DND-41 (cell line): ENCODE measurements around the gene HS3ST3B1.

Experiments
- ATAC-seq: fragments of 200-7000 bp; cut with Tn5 transposase; 3 replicates; pipeline ENCODE4 v1.9.1; 2021; ENCODE audit warnings: low read depth; ENCODE audit not compliant: insufficient read depth
- DNase-seq: peaks from one replicate; pipeline ENCODE4 v3.0.0-alpha.2; 2020
- H2AFZ ChIP-seq: 2 replicates; pipeline ENCODE4 v1.6.0; 2012; ENCODE audit warnings: low read depth, low read length
- H3K27ac ChIP-seq: 2 replicates; pipeline ENCODE4 v1.5.1; 2012; ENCODE audit warnings: low read length, inconsistent platforms
- H3K27me3 ChIP-seq: fragments of 200-600 bp; sonication (generic); 2 replicates; pipeline ENCODE4 v1.6.0; 2012; ENCODE audit warnings: low read length, mild to moderate bottlenecking, inconsistent platforms; ENCODE audit not compliant: insufficient read depth, poor library complexity
- H3K36me3 ChIP-seq: 2 replicates; pipeline ENCODE4 v1.5.1; 2012; ENCODE audit warnings: low read length, inconsistent platforms; ENCODE audit not compliant: insufficient read depth
- H3K4me1 ChIP-seq: 2 replicates; pipeline ENCODE4 v1.5.1; 2012; ENCODE audit warnings: mild to moderate bottlenecking, low read length; ENCODE audit not compliant: insufficient read depth
- H3K4me2 ChIP-seq: 2 replicates; pipeline ENCODE4 v1.6.0; 2012; ENCODE audit warnings: mild to moderate bottlenecking, moderate library complexity, low read length, inconsistent platforms; ENCODE audit not compliant: insufficient read depth
- H3K4me3 ChIP-seq, 2 experiments: fragments of 200-600 bp in 1 of 2; shearing (Covaris generic) in 1 of 2; 2 replicates each; pipeline ENCODE4 v1.5.1; 2012 to 2016; ENCODE audit warnings: inconsistent platforms in 2 of 2, low read length in 2 of 2, mild to moderate bottlenecking in 2 of 2, low read depth in 1 of 2, moderate library complexity in 1 of 2
- H3K79me2 ChIP-seq: 2 replicates; pipeline ENCODE4 v1.6.0; 2012; ENCODE audit warnings: low read length, inconsistent platforms; ENCODE audit not compliant: insufficient read depth
- H3K9ac ChIP-seq: 2 replicates; pipeline ENCODE4 v1.6.0; 2012; ENCODE audit warnings: low read depth, mild to moderate bottlenecking, inconsistent platforms, low read length, moderate library complexity
- H3K9me3 ChIP-seq: 2 replicates; pipeline ENCODE4 v1.5.1; 2012; ENCODE audit warnings: low read length, moderate library complexity, mild to moderate bottlenecking, inconsistent platforms; ENCODE audit not compliant: insufficient read depth, severe bottlenecking
- H4K20me1 ChIP-seq: 2 replicates; pipeline ENCODE4 v1.6.0; 2012; ENCODE audit warnings: low read length; ENCODE audit not compliant: insufficient read depth
- CTCF ChIP-seq: IDR thresholded peaks from 2 replicates; pipeline ENCODE4 v1.5.1; 2012; ENCODE audit warnings: borderline replicate concordance, low read length, moderate library complexity, mild to moderate bottlenecking; ENCODE audit not compliant: poor library complexity, severe bottlenecking; ENCODE audit errors: extremely low read depth
- EZH2 ChIP-seq: IDR thresholded peaks from 3 replicates; pipeline ENCODE4 v1.6.1; 2012; ENCODE audit warnings: borderline replicate concordance, low read depth, mild to moderate bottlenecking, moderate library complexity, low read length, inconsistent platforms; ENCODE audit not compliant: severe bottlenecking

Gene HS3ST3B1

GRCh38 chr17:14308965-14309879 is 8.3 kb downstream of the HS3ST3B1 start:
- TF ChIP-seq EZH2 (no peak), CTCF (no peak)
- H3K9me3 ChIP-seq = no peaks in the 10 kb centered on the region
- peaks cover 22% of the 10 kb centered on the region for H3K36me3 ChIP-seq
- H3K4me2 ChIP-seq = no peak overlapping the region
- 0 out of 2 replicates have a peak, but pooled peaks cover 4% of the 10 kb centered on the region for H4K20me1 ChIP-seq
- ATAC-seq (no peak), DNase-seq (no peak)
- H3K4me3 ChIP-seq = no peak overlapping the region
- no peak overlapping the region for H2AFZ ChIP-seq
- H3K27ac ChIP-seq = no peak overlapping the region
- no peak overlapping the region for H3K9ac ChIP-seq
- H3K27me3 ChIP-seq = no peaks in the 10 kb centered on the region
- peaks cover 88% of the 10 kb centered on the region for H3K79me2 ChIP-seq
- peaks cover 28% of the 10 kb centered on the region for H3K4me1 ChIP-seq

GRCh38 chr17:14310101-14310500 is 9.2 kb downstream of the HS3ST3B1 start:
- Histone ChIP-seq H4K20me1 (0 out of 2 replicates have a peak, but pooled peaks cover under 1% of the 10 kb centered on the region), H3K4me2 (no peak overlapping the region), H3K27me3 (no peaks in the 10 kb centered on the region), H3K9me3 (no peaks in the 10 kb centered on the region), H2AFZ (no peak overlapping the region), H3K36me3 (peaks cover 19% of the 10 kb centered on the region), H3K9ac (no peak overlapping the region), H3K4me3 (no peak overlapping the region), H3K27ac (no peak overlapping the region), H3K79me2 (peaks cover 88% of the 10 kb centered on the region), H3K4me1 (peaks cover 26% of the 10 kb centered on the region)
- ATAC-seq (no peak), DNase-seq (no peak)
- TF ChIP-seq CTCF (no peak), EZH2 (no peak)

GRCh38 chr17:14310605-14311004 is 9.7 kb downstream of the HS3ST3B1 start:
- TF ChIP-seq CTCF = no peak
- TF ChIP-seq EZH2 = no peak
- peaks cover 85% of the 10 kb centered on the region for H3K79me2 ChIP-seq
- H3K36me3 ChIP-seq = peaks cover 19% of the 10 kb centered on the region
- H3K9ac ChIP-seq = no peak overlapping the region
- ATAC-seq (no peak), DNase-seq (no peak)
- H3K4me3 ChIP-seq = no peak overlapping the region
- no peaks in the 10 kb centered on the region for H3K27me3 ChIP-seq
- H3K27ac ChIP-seq = peak overlapping the region; percentile 55
- H3K9me3 ChIP-seq = no peaks in the 10 kb centered on the region
- peaks cover 25% of the 10 kb centered on the region for H3K4me1 ChIP-seq
- H4K20me1 ChIP-seq = no peaks in the 10 kb centered on the region
- no peak overlapping the region for H2AFZ ChIP-seq
- no peak overlapping the region for H3K4me2 ChIP-seq
